Measurements from ENCODE around the gene OR14A16. TPM values are rescaled to one million over a fixed set of nuclear protein-coding genes. Genes with fewer than 3 reads are reported as not detected.

The OR14A16 gene
- total RNA-seq, 4 donors from 2014 or later: not detected

DNA sequence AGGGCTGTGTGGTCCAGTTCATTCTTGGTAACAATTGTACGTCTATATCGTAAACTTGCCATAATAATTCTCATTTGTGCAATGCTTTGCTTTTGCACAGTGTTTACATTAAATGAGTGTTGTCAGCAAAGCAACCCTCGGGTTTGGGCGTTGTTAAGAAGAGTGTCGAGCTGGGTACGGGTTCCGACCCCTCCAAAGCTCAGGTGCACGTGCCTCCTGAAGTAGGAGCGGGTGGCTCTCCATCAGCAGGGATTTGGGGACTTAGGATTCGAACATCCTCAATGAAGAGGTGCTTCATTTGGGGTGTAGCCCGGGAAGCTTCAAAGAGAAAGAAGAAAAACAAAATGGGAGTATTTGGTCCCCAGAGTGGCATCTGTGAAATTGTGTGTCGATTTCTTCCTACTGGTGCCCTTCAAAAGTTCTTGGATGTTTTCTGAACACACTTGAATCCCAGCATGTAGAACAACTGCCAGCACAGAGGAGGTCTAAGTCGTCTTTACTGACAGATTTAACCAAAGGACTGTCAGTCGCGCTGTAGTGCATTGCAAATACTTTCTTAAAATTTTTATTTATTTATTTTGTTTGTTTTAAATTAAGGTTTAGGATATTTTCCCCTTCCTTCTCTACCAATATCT, 34.2 kb upstream of the OR14A16 start:
- no peak for ATAC-seq
- TF ChIP-seq, protein P1, sequence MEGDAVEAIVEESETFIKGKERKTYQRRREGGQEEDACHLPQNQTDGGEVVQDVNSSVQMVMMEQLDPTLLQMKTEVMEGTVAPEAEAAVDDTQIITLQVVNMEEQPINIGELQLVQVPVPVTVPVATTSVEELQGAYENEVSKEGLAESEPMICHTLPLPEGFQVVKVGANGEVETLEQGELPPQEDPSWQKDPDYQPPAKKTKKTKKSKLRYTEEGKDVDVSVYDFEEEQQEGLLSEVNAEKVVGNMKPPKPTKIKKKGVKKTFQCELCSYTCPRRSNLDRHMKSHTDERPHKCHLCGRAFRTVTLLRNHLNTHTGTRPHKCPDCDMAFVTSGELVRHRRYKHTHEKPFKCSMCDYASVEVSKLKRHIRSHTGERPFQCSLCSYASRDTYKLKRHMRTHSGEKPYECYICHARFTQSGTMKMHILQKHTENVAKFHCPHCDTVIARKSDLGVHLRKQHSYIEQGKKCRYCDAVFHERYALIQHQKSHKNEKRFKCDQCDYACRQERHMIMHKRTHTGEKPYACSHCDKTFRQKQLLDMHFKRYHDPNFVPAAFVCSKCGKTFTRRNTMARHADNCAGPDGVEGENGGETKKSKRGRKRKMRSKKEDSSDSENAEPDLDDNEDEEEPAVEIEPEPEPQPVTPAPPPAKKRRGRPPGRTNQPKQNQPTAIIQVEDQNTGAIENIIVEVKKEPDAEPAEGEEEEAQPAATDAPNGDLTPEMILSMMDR (IDR thresholded peaks at IDR 0.05 in 4 of 5, conservative IDR thresholded peaks at IDR 0.05 in 1 of 5): no peak
- TF ChIP-seq POLR2A (IDR thresholded peaks at IDR 0.05): no peak
- H3K4me1 ChIP-seq: no peaks in the 10 kb centered on the region
- peaks cover 0 to 9% (median 0%) of the 10 kb centered on the region in 3 donors for H3K27me3 ChIP-seq
- intact Hi-C loops (cut with DNase I; ENCODE audit: low total_unique reads): no loop called here
- H3K36me3 ChIP-seq: no peaks in the 10 kb centered on the region
- no peak for DNase-seq
- H3K9me3 ChIP-seq: no peaks in the 10 kb centered on the region
- H3K27ac ChIP-seq: no peak overlapping the region
- peak overlapping the region in 1 of 4 donors; percentile 26 for H3K4me3 ChIP-seq
- in situ Hi-C loops (cut with MboI; ENCODE audit: low sequenced_read_pairs in 4 of 4): no loop called here

DNA sequence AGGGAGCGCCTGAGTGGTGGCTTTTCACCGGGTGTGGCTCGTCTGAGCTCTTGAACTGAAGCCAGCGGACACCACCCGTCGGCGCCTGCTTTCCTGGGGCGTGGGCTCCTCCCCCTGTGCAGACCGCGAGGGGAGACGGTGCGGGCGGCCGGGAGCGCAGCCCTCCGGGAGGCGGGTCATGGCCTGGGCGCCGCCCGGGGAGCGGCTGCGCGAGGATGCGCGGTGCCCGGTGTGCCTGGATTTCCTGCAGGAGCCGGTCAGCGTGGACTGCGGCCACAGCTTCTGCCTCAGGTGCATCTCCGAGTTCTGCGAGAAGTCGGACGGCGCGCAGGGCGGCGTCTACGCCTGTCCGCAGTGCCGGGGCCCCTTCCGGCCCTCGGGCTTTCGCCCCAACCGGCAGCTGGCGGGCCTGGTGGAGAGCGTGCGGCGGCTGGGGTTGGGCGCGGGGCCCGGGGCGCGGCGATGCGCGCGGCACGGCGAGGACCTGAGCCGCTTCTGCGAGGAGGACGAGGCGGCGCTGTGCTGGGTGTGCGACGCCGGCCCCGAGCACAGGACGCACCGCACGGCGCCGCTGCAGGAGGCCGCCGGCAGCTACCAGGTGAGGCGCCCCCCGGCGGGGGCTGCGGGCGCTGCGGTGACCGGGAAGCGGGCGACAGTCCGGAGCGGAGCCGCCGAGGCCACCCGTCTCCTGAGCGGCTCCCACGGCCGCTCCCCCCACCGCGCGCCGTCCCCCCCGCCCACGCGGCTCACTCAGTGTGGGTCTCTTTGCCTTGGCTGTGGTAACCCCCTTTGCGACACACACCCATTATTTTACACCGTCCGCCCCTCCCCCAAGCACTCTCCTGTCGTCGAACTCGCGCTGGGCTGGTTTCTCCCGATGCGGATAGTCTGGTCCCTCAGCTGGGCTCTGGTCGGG, 33.4 kb upstream of the OR14A16 start, which contains the start of gene TRIM58:
TRIM58 (plus strand) TSS at position 119 of the 916 bp plus-strand sequence; CDS start at position 179, 60 bp downstream.
- no peak within 1 kb of the TSS for H3K27ac ChIP-seq
- DNase-seq: no peak
- no peak for ATAC-seq
- no peaks in the 10 kb centered on the region for H3K9me3 ChIP-seq
- intact Hi-C loops (cut with DNase I; ENCODE audit: low total_unique reads) (no loop called here), in situ Hi-C loops (cut with MboI; ENCODE audit: low sequenced_read_pairs in 4 of 4) (no loop called here)
- no peaks in the 10 kb centered on the region for H3K36me3 ChIP-seq
- H3K4me1 ChIP-seq: no peaks in the 10 kb centered on the region
- H3K27me3 ChIP-seq: peaks cover 0 to 9% (median 0%) of the 10 kb centered on the region in 3 donors
- TF ChIP-seq, protein P1 (IDR thresholded peaks at IDR 0.05 in 4 of 5, conservative IDR thresholded peaks at IDR 0.05 in 1 of 5): no peak
- no peak for TF ChIP-seq POLR2A (IDR thresholded peaks at IDR 0.05)
- H3K4me3 ChIP-seq: peak within 1 kb of the TSS in 2 of 4 donors; percentile 28 to 42

DNA sequence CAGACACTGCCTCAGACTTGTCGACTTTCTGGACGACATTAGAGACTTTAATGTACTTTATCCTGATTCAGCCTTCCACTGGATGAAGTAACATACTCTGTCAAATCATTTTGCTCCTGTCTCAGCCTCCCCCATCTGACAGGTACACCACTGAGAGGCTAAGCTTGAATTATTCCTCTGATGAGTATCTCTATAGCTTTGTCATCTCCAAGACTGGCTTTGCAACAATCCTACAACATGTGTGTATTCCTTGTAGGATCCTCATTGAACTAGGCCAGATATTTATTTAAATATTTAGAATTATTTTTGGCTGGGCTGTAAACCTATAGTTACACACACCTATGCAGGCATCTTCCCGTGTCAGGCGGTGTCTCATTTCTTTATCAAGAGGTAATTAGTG, 32.0 kb upstream of the OR14A16 start:
- Histone ChIP-seq H3K4me3 (no peak overlapping the region), H3K36me3 (no peaks in the 10 kb centered on the region), H3K27me3 (peaks cover 0 to 9% (median 0%) of the 10 kb centered on the region in 3 donors), H3K4me1 (no peaks in the 10 kb centered on the region), H3K9me3 (no peaks in the 10 kb centered on the region), H3K27ac (no peak overlapping the region)
- no peak for ATAC-seq
- DNase-seq: no peak
- TF ChIP-seq POLR2A (IDR thresholded peaks at IDR 0.05): no peak
- TF ChIP-seq, protein P1 (IDR thresholded peaks at IDR 0.05 in 4 of 5, conservative IDR thresholded peaks at IDR 0.05 in 1 of 5): no peak
- in situ Hi-C loops (cut with MboI; ENCODE audit: low sequenced_read_pairs in 4 of 4): no loop called here
- intact Hi-C loops (cut with DNase I; ENCODE audit: low total_unique reads): no loop called here

DNA sequence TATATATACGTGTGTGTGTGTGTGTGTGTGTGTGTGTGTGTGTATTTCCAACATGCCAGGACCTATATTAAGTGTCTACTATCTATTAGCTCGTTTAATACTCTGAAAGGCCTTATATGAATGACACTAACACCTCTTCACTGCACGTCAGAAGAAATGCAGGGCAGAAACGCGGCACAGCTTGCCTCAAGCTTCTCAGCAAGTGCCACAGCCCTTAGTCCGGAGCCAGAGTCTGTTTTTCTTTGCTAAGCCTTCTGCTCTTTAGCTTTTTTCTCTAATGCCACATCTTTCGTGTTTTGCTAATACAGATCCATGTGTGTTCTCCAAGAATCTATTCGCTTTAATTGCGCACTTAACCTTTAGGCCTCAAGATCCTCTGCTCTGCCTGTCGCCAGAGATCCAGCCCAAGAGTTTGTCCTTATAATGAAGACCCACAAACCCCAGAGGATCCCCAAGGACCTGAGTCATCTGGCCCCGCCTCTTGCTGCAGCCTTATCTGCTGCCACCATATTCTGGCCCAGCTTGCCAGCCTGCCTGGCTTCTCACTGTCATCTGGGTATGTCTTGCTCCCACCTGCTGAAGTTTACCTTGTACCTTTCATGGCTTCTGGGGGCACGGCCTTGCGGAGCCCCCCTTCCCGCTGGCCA, 31.1 kb upstream of the OR14A16 start:
- no peaks in the 10 kb centered on the region for H3K36me3 ChIP-seq
- H3K27ac ChIP-seq: no peak overlapping the region
- DNase-seq (no peak), ATAC-seq (no peak)
- intact Hi-C loops (cut with DNase I; ENCODE audit: low total_unique reads): no loop called here
- in situ Hi-C loops (cut with MboI; ENCODE audit: low sequenced_read_pairs in 4 of 4): no loop called here
- TF ChIP-seq POLR2A (IDR thresholded peaks at IDR 0.05): no peak
- TF ChIP-seq, protein P1 (IDR thresholded peaks at IDR 0.05 in 4 of 5, conservative IDR thresholded peaks at IDR 0.05 in 1 of 5): no peak
- no peaks in the 10 kb centered on the region for H3K9me3 ChIP-seq
- H3K4me1 ChIP-seq: no peaks in the 10 kb centered on the region
- peaks cover 0 to 9% (median 0%) of the 10 kb centered on the region in 3 donors for H3K27me3 ChIP-seq
- no peak overlapping the region for H3K4me3 ChIP-seq
